AG04449 (cell line): ENCODE data around the gene CACNB4.

ENCODE experiments used
- CTCF ChIA-PET: fragments of 350-600 bp; formaldehyde crosslinking; extraction: SDS; loops from one replicate; lab custom pipeline; 2021; ENCODE audit warnings: antibody characterized with exemption; lab: Yijun Ruan, JAX
- POLR2A ChIA-PET: fragments of 400-600, 350-600 bp; formaldehyde crosslinking; extraction: SDS; loops from one replicate; lab custom pipeline; 2020; ENCODE audit warnings: antibody characterized with exemption, inconsistent platforms; lab: Yijun Ruan, JAX
- DNase-seq: peaks from one replicate; pipeline ENCODE4 v3.0.0-alpha.2; 2010; ENCODE audit warnings: low read depth, low spot score
- H3K4me3 ChIP-seq: 2 replicates; pipeline ENCODE4 v1.5.1; 2011; ENCODE audit warnings: low read depth, mild to moderate bottlenecking, control low read depth, low read length
- TF ChIP-seq, protein P1 (sequence below): IDR thresholded peaks from one replicate; pipeline ENCODE4 v1.5.1; 2011; ENCODE audit warnings: mild to moderate bottlenecking, moderate library complexity, low read length, control low read depth, inconsistent platforms; ENCODE audit not compliant: insufficient read depth; ENCODE audit errors: missing control alignments

CACNB4 gene

DNA sequence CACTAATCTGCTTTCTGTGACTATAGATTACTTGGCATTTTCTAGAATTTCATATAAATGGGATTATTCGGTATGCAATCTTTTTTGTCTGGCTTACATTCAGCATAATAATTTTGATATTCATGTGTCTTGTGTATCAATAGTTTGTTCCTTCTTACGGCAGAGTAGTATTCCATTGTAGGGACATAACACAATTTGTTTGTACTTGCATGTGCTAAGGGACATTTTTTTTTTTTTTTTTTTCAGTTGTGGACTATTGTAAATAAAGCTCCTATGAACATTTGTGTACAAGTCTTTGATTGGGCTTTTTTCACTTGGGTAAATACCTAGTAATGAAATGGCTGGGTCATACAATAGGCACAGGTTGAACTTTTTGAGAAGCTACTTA lies 315.7 kb downstream of the CACNB4 start:
- TF ChIP-seq, protein P1, sequence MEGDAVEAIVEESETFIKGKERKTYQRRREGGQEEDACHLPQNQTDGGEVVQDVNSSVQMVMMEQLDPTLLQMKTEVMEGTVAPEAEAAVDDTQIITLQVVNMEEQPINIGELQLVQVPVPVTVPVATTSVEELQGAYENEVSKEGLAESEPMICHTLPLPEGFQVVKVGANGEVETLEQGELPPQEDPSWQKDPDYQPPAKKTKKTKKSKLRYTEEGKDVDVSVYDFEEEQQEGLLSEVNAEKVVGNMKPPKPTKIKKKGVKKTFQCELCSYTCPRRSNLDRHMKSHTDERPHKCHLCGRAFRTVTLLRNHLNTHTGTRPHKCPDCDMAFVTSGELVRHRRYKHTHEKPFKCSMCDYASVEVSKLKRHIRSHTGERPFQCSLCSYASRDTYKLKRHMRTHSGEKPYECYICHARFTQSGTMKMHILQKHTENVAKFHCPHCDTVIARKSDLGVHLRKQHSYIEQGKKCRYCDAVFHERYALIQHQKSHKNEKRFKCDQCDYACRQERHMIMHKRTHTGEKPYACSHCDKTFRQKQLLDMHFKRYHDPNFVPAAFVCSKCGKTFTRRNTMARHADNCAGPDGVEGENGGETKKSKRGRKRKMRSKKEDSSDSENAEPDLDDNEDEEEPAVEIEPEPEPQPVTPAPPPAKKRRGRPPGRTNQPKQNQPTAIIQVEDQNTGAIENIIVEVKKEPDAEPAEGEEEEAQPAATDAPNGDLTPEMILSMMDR: no peak
- CTCF ChIA-PET: no interaction called here
- no peak for DNase-seq
- no peak overlapping the region for H3K4me3 ChIP-seq
- POLR2A ChIA-PET: no interaction called here
